Activated CD8-positive, alpha-beta T cell treated with anti-CD3 and anti-CD28 coated beads, Interleukin-2, amount 10 ng/mL, durations not matched to agents 7 days and 5 days (primary cell): ENCODE data around the gene ELMO3. TPM values are rescaled to one million over a fixed set of nuclear protein-coding genes. Genes with fewer than 3 reads are reported as not detected.
A peak's percentile ranks its signal among the peaks of the same experiment; 100 is the strongest.

Experiments
- ATAC-seq: fragments of 150-1000 bp; cut with Tn5 transposase; one replicate; pipeline ENCODE4 v1.10.0; 2021; ENCODE audit warnings: moderate library complexity
- CTCF ChIA-PET: fragments of 350-600 bp; sonication (Branson Sonifier 250); formaldehyde crosslinking; loops from one replicate; lab custom pipeline; 2021; ENCODE audit warnings: antibody characterized with exemption; lab: Charles Lee
- POLR2A ChIA-PET: fragments of 350-600 bp; sonication (Branson Sonifier 250); formaldehyde crosslinking; loops from one replicate; lab custom pipeline; 2021; ENCODE audit warnings: antibody characterized with exemption; lab: Charles Lee
- DNase-seq: peaks from one replicate; pipeline ENCODE4 v3.0.0-alpha.2; 2020
- H3K27ac Mint-ChIP-seq: one replicate; pipeline ENCODE4 v1.8.0; 2021; ENCODE audit warnings: mild to moderate bottlenecking, mixed read lengths
- H3K27me3 Mint-ChIP-seq: one replicate; pipeline ENCODE4 v1.8.0; 2021; ENCODE audit warnings: low read depth, mixed read lengths
- H3K36me3 Mint-ChIP-seq: one replicate; pipeline ENCODE4 v1.8.0; 2021; ENCODE audit warnings: low read depth, mixed read lengths
- H3K4me1 Mint-ChIP-seq: one replicate; pipeline ENCODE4 v1.8.0; 2021; ENCODE audit warnings: low read depth, mixed read lengths
- H3K4me3 Mint-ChIP-seq: one replicate; pipeline ENCODE4 v1.8.0; 2021; ENCODE audit warnings: mild to moderate bottlenecking, mixed read lengths
- H3K9me3 Mint-ChIP-seq: one replicate; pipeline ENCODE4 v1.8.0; 2022; ENCODE audit warnings: mixed read lengths; ENCODE audit not compliant: insufficient read depth
- total RNA-seq, 2 experiments: library from RNA; stranded (reverse); gene quantifications; one replicate each; pipeline ENCODE4 v1.2.3, GENCODE V29; 2021

ELMO3 gene
- total RNA-seq, 2 experiments from 2014 or later = 7.2 to 8.0 TPM

GRCh38 chr16:67183627-67184452 lies 15.1 kb upstream of the ELMO3 start, which contains the start of gene MATCAP1:
Gene MATCAP1, minus strand, starts transcription at chr16:67183963. Its CDS starts 3,353 bp downstream, at chr16:67180610.
- peak; percentile 97 for DNase-seq
- H3K27ac Mint-ChIP-seq = no peak within 1 kb of the TSS
- ATAC-seq = peak; percentile 95
- CTCF ChIA-PET = interaction anchor here (0.7 to 5.8 kb wide), 17 partner anchors 9 to 298 kb away, joined by 3 to 42 read pairs (median 6); partner anchors contain the start of genes CES3, FBXL8, NOL3 and TRADD
- H3K36me3 Mint-ChIP-seq = peaks cover 5% of the 10 kb centered on the region
- H3K4me1 Mint-ChIP-seq = peaks cover 18% of the 10 kb centered on the region
- H3K27me3 Mint-ChIP-seq = peaks cover 13% of the 10 kb centered on the region
- no peaks in the 10 kb centered on the region for H3K9me3 Mint-ChIP-seq
- POLR2A ChIA-PET = interaction anchor here (0.6 to 1.0 kb wide), 3 partner anchors 24 to 64 kb away, joined by 3 to 4 read pairs (median 3); partner anchors contain the start of genes B3GNT9 and FHOD1
- H3K4me3 Mint-ChIP-seq = no peak within 1 kb of the TSS

DNA sequence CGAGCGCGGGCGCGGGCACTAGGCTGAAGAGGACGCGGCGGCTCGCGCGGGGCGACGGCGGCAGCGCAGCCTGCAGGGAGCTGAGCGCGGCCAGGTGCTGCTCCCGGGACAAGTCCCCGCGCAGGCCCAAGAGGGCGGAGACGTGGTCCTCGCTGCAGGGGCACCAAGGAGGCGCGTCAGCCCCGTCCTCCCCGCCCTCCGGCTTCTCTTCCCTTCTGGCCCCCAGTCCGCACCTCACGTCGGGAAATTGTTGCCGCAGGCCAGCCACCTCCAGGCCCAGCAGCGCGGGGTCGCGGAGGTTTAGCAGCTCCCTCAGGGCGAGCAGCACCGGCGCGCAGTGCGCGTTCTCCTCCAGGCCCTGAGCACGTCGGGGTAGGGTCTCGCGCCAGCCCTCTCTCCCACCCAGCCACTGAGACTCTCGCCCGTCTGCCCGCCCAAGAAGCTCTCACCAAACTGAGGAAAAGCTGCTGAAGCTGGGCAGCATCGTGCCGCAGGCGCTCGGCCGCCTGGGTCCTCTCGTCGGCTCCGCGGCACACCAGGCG lies 14.4 kb upstream of the ELMO3 start:
- CTCF ChIA-PET = interaction anchor here (0.7 to 5.8 kb wide), 23 partner anchors 10 to 297 kb away, joined by 3 to 42 read pairs (median 6); partner anchors contain the start of genes CES3, FBXL8, TMEM208 and TRADD
- Mint-ChIP-seq H3K4me1 (peaks cover 14% of the 10 kb centered on the region), H3K27ac (no peak overlapping the region), H3K9me3 (no peaks in the 10 kb centered on the region), H3K4me3 (no peak overlapping the region), H3K36me3 (peaks cover 2% of the 10 kb centered on the region), H3K27me3 (peaks cover 13% of the 10 kb centered on the region)
- DNase-seq (peak; percentile 54), ATAC-seq (peak; percentile 10)
- POLR2A ChIA-PET = interaction anchor here (0.6 to 1.0 kb wide), 2 partner anchors 24 to 34 kb away, joined by 3 to 4 read pairs; partner anchors contain the start of gene B3GNT9

DNA sequence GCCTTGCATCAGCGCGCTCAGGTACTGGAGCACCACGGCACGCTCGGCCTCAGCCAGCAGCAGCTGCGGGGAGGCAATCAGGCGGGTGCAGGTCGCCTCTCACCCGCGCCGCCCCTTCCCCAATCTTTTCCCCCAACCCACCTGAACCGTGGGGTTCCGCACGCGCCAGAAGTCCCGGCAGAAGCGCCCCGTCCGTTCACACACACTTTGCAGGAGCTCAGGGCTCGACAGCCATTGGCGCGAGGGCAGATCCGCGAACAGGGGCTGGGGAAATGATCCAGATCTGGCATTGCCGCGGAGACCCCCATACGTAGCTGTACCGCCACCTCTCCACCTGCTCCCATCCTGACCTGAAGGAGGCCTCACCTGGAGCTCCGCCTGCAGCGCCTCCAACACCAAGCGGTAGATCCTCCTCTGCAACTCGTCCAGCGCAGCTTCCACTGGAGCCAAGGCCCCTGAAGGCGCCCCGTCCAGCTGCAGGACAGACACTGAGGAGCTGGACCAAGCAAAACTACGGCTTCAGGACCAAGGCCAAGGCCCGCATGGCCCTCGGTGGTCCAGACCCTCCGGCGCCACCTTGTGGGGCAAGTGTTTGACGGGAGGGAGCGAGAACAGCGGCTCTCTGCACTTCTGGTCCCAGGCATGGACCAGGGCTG lies 13.8 kb upstream of the ELMO3 start:
- H3K36me3 Mint-ChIP-seq = no peaks in the 10 kb centered on the region
- H3K27me3 Mint-ChIP-seq = peaks cover 13% of the 10 kb centered on the region
- H3K27ac Mint-ChIP-seq = no peak overlapping the region
- H3K4me1 Mint-ChIP-seq = peaks cover 14% of the 10 kb centered on the region
- DNase-seq = peak; percentile 91
- ATAC-seq = peak; percentile 32
- POLR2A ChIA-PET = interaction anchor here (0.6 to 1.0 kb wide), 4 partner anchors 25 to 231 kb away, joined by 3 to 4 read pairs (median 4); partner anchors contain the start of gene B3GNT9
- no peak overlapping the region for H3K4me3 Mint-ChIP-seq
- CTCF ChIA-PET = interaction anchor here (0.8 to 5.8 kb wide), 24 partner anchors 10 to 296 kb away, joined by 3 to 42 read pairs (median 6); partner anchors contain the start of genes CES3, FBXL8, NOL3 and TMEM208
- H3K9me3 Mint-ChIP-seq = no peaks in the 10 kb centered on the region

GRCh38 chr16:67185651-67186134 lies 13.2 kb upstream of the ELMO3 start:
- DNase-seq (no peak), ATAC-seq (no peak)
- H3K9me3 Mint-ChIP-seq = no peaks in the 10 kb centered on the region
- POLR2A ChIA-PET = interaction anchor here (0.7 to 0.8 kb wide), 2 partner anchors 210 to 232 kb away, joined by 3 to 4 read pairs; no protein-coding TSS in a partner anchor
- no peak overlapping the region for H3K4me3 Mint-ChIP-seq
- no peaks in the 10 kb centered on the region for H3K36me3 Mint-ChIP-seq
- peaks cover 13% of the 10 kb centered on the region for H3K27me3 Mint-ChIP-seq
- H3K4me1 Mint-ChIP-seq = peaks cover 14% of the 10 kb centered on the region
- H3K27ac Mint-ChIP-seq = no peak overlapping the region
- CTCF ChIA-PET = interaction anchor here (0.8 to 5.8 kb wide), 20 partner anchors 11 to 290 kb away, joined by 3 to 42 read pairs (median 6); partner anchors contain the start of genes CES3, FBXL8, NOL3 and TMEM208

GRCh38 chr16:67186550-67186950 lies 12.4 kb upstream of the ELMO3 start:
- no peak for DNase-seq
- ChIA-PET CTCF (interaction anchor here (0.6 to 5.8 kb wide), 5 partner anchors 12 to 207 kb away, joined by 3 to 41 read pairs (median 12); partner anchors contain the start of gene NOL3), POLR2A (no interaction called here)
- Mint-ChIP-seq H3K36me3 (no peaks in the 10 kb centered on the region), H3K9me3 (no peaks in the 10 kb centered on the region), H3K27me3 (peaks cover 13% of the 10 kb centered on the region), H3K4me3 (no peak overlapping the region), H3K4me1 (peaks cover 16% of the 10 kb centered on the region), H3K27ac (no peak overlapping the region)
- no peak for ATAC-seq

- ATAC-seq (no peak), DNase-seq (no peak)
- H3K36me3 Mint-ChIP-seq = no peaks in the 10 kb centered on the region
- no peaks in the 10 kb centered on the region for H3K9me3 Mint-ChIP-seq
- peaks cover 20% of the 10 kb centered on the region for H3K4me1 Mint-ChIP-seq
- ChIA-PET CTCF (interaction anchor here (2.4 to 5.8 kb wide), 4 partner anchors 12 to 169 kb away, joined by 10 to 41 read pairs (median 20); partner anchors contain the start of gene NOL3), POLR2A (no interaction called here)
- H3K4me3 Mint-ChIP-seq = no peak overlapping the region
- H3K27ac Mint-ChIP-seq = no peak overlapping the region
- H3K27me3 Mint-ChIP-seq = peaks cover 13% of the 10 kb centered on the region
Measured at GRCh38 chr16:67187175-67187890, 11.6 kb upstream of the ELMO3 start.

GRCh38 chr16:67188323-67188722 lies 10.6 kb upstream of the ELMO3 start:
- CTCF ChIA-PET = interaction anchor here (1.1 to 3.7 kb wide), 2 partner anchors 33 to 170 kb away, joined by 4 to 12 read pairs; no protein-coding TSS in a partner anchor
- Mint-ChIP-seq H3K36me3 (peaks cover 9% of the 10 kb centered on the region), H3K9me3 (no peaks in the 10 kb centered on the region), H3K27me3 (peaks cover 13% of the 10 kb centered on the region), H3K27ac (no peak overlapping the region), H3K4me1 (peaks cover 29% of the 10 kb centered on the region), H3K4me3 (no peak overlapping the region)
- POLR2A ChIA-PET = interaction anchor here (1.4 kb wide), 1 partner anchor 205 kb away, joined by 3 read pairs; no protein-coding TSS in a partner anchor
- no peak for ATAC-seq
- no peak for DNase-seq

GRCh38 chr16:67188798-67189197 lies 10.1 kb upstream of the ELMO3 start:
- ATAC-seq = no peak
- Mint-ChIP-seq H3K27me3 (peaks cover 13% of the 10 kb centered on the region), H3K36me3 (peaks cover 13% of the 10 kb centered on the region), H3K27ac (no peak overlapping the region), H3K4me1 (peaks cover 34% of the 10 kb centered on the region), H3K9me3 (no peaks in the 10 kb centered on the region), H3K4me3 (no peak overlapping the region)
- ChIA-PET POLR2A (interaction anchor here (1.4 kb wide), 1 partner anchor 205 kb away, joined by 3 read pairs; no protein-coding TSS in a partner anchor), CTCF (interaction anchor here (1.1 to 3.7 kb wide), 2 partner anchors 33 to 171 kb away, joined by 4 to 12 read pairs; no protein-coding TSS in a partner anchor)
- DNase-seq = no peak

DNA sequence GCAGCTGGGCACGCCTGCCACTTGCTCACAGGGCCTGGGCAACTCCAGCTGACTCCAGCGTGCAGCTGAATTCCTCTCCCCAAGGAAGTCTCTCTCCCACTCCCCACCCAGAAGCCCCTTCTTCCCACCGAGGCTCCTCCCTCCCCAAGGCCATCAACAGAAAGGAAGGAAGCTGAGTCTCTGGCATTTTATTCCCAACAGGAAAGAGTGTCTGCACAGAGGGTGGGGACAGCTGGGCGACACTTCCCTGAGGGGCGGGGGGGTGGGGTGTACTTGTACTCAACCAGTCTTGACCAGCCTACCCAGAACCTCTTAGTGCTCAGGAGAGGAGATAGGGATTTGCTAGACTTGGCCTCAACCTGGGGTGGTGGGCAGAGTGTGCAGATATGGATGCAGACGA lies 8.9 kb upstream of the ELMO3 start, which contains the start of gene EXOC3L1:
Gene EXOC3L1, minus strand, starts transcription at position 96 of the 400 bp plus-strand sequence. CDS start 460 bp downstream, outside the sequence.
- no peak within 1 kb of the TSS for H3K27ac Mint-ChIP-seq
- H3K36me3 Mint-ChIP-seq = peaks cover 26% of the 10 kb centered on the region
- CTCF ChIA-PET = interaction anchor here (1.1 to 3.7 kb wide), 2 partner anchors 58 to 172 kb away, joined by 3 to 12 read pairs; partner anchors contain the start of gene FHOD1
- POLR2A ChIA-PET = no interaction called here
- DNase-seq (no peak), ATAC-seq (no peak)
- H3K4me1 Mint-ChIP-seq = peaks cover 36% of the 10 kb centered on the region
- no peak within 1 kb of the TSS for H3K4me3 Mint-ChIP-seq
- H3K9me3 Mint-ChIP-seq = no peaks in the 10 kb centered on the region
- peaks cover 12% of the 10 kb centered on the region for H3K27me3 Mint-ChIP-seq
